Measurements from ENCODE around the gene BHLHA9.

The BHLHA9 gene

GRCh38 chr17:1256699-1257098, 13.5 kb upstream of the BHLHA9 start:
- DNase-seq, result no peak

- DNase-seq, result no peak
Observed at GRCh38 chr17:1260086-1260769, 10.0 kb upstream of the BHLHA9 start.

- no peak for DNase-seq
Observed at GRCh38 chr17:1260770-1261161, 9.5 kb upstream of the BHLHA9 start.

GRCh38 chr17:1264196-1264595, 6.0 kb upstream of the BHLHA9 start:
- DNase-seq, result no peak

- DNase-seq, result no peak
Observed at GRCh38 chr17:1267471-1267943, 2.7 kb upstream of the BHLHA9 start.

GRCh38 chr17:1271030-1271423, 783 bp downstream of the BHLHA9 start:
- DNase-seq, result no peak

- DNase-seq, result no peak
Observed at GRCh38 chr17:1271441-1271840, 1.2 kb downstream of the BHLHA9 start.

GRCh38 chr17:1272701-1273100, 2.5 kb downstream of the BHLHA9 start:
- DNase-seq, result no peak

GRCh38 chr17:1273492-1274244, 3.4 kb downstream of the BHLHA9 start:
- no peak for DNase-seq

GRCh38 chr17:1274245-1274608, 4.0 kb downstream of the BHLHA9 start:
- no peak for DNase-seq

- DNase-seq, result no peak
Observed at GRCh38 chr17:1275205-1275961, 5.1 kb downstream of the BHLHA9 start.

- no peak for DNase-seq
Observed at GRCh38 chr17:1275962-1276736, 5.9 kb downstream of the BHLHA9 start.

- DNase-seq, result no peak
Observed at GRCh38 chr17:1280652-1281051, 10.4 kb downstream of the BHLHA9 start.

GRCh38 chr17:1286379-1287106, 16.3 kb downstream of the BHLHA9 start:
- no peak for DNase-seq

GRCh38 chr17:1289695-1290094, 19.5 kb downstream of the BHLHA9 start:
- DNase-seq, result no peak

GRCh38 chr17:1290676-1291075, 20.4 kb downstream of the BHLHA9 start:
- DNase-seq, result no peak

GRCh38 chr17:1294157-1294717, 24.0 kb downstream of the BHLHA9 start:
- no peak for DNase-seq

GRCh38 chr17:1298606-1299005, 28.4 kb downstream of the BHLHA9 start:
- DNase-seq, result no peak

GRCh38 chr17:1299552-1300370, 29.5 kb downstream of the BHLHA9 start:
- no peak for DNase-seq

- no peak for DNase-seq
Observed at GRCh38 chr17:1300371-1300905, 30.2 kb downstream of the BHLHA9 start.

GRCh38 chr17:1301546-1301945, 31.3 kb downstream of the BHLHA9 start:
- no peak for DNase-seq

Data from NCI-H2081 treated with DMSO at 0.1 percent for 48 hours (cell line).